Measurements from ENCODE around the gene FBN3.
"Not testable (repeated sequence)": the region's sequence is repeated elsewhere in the genome, so short reads cannot be mapped to it uniquely, and the experiment has no call there.

FBN3 gene

GRCh38 chr19:8115805-8116396, 33.5 kb downstream of the FBN3 start:
- no peak for DNase-seq

GRCh38 chr19:8113017-8113416, 36.4 kb downstream of the FBN3 start:
- DNase-seq, result no peak

GRCh38 chr19:8111376-8111775, 38.0 kb downstream of the FBN3 start:
- DNase-seq, result no peak

GRCh38 chr19:8110931-8111330, 38.5 kb downstream of the FBN3 start:
- DNase-seq, result no peak

- no peak for DNase-seq
These were observed 39.3 kb downstream of the FBN3 start for GRCh38 chr19:8109890-8110662.

GRCh38 chr19:8109455-8109854, 39.9 kb downstream of the FBN3 start:
- DNase-seq, result no peak

GRCh38 chr19:8108560-8109445, 40.6 kb downstream of the FBN3 start:
- no peak for DNase-seq

GRCh38 chr19:8107301-8107903, 42.0 kb downstream of the FBN3 start:
- no peak for DNase-seq

GRCh38 chr19:8105471-8105870, 43.9 kb downstream of the FBN3 start:
- DNase-seq, result no peak

GRCh38 chr19:8101910-8102309, 47.5 kb downstream of the FBN3 start:
- not testable (repeated sequence) for DNase-seq

GRCh38 chr19:8101311-8101710, 48.1 kb downstream of the FBN3 start:
- no peak for DNase-seq

- DNase-seq, result no peak
These were observed 51.5 kb downstream of the FBN3 start for GRCh38 chr19:8097681-8098567.

GRCh38 chr19:8097198-8097597, 52.2 kb downstream of the FBN3 start:
- no peak for DNase-seq

GRCh38 chr19:8096071-8096470, 53.3 kb downstream of the FBN3 start:
- DNase-seq, result no peak

- DNase-seq, result no peak
These were observed 54.0 kb downstream of the FBN3 start for GRCh38 chr19:8095354-8095886.

GRCh38 chr19:8094336-8094735, 55.1 kb downstream of the FBN3 start:
- no peak for DNase-seq

- no peak for DNase-seq
These were observed 55.7 kb downstream of the FBN3 start for GRCh38 chr19:8093740-8094139.

- DNase-seq, result no peak
These were observed 58.4 kb downstream of the FBN3 start for GRCh38 chr19:8090950-8091349.

GRCh38 chr19:8089664-8090601, 59.5 kb downstream of the FBN3 start:
- no peak for DNase-seq

- DNase-seq, result no peak
These were observed 60.4 kb downstream of the FBN3 start for GRCh38 chr19:8088752-8089663.
